SJCRH30 (cell line): Measurements from ENCODE around the gene GPHB5. TPM values are rescaled to one million over a fixed set of nuclear protein-coding genes. Genes with fewer than 3 reads are reported as not detected.
"Not testable (repeated sequence)": the region's sequence is repeated elsewhere in the genome, so short reads cannot be mapped to it uniquely, and the experiment has no call there.

Experiments
- DNase-seq, 2 experiments: peaks; one replicate each; pipeline ENCODE4 v3.0.0-alpha.2; 2015 to 2020
- H3K27ac ChIP-seq: fragments of 250-450 bp; sonication (Bioruptor Pico); 2 replicates; pipeline ENCODE4 v1.5.1; 2020; ENCODE audit warnings: mild to moderate bottlenecking, moderate library complexity
- H3K27me3 ChIP-seq: fragments of 250-450 bp; sonication (Bioruptor Pico); 2 replicates; pipeline ENCODE4 v1.5.1; 2020; ENCODE audit warnings: mild to moderate bottlenecking, moderate library complexity
- H3K36me3 ChIP-seq: fragments of 250-450 bp; sonication (Bioruptor Pico); 2 replicates; pipeline ENCODE4 v1.5.1; 2020; ENCODE audit warnings: mild to moderate bottlenecking, moderate library complexity
- H3K4me1 ChIP-seq: fragments of 250-450 bp; sonication (Bioruptor Pico); 2 replicates; pipeline ENCODE4 v1.5.1; 2020; ENCODE audit warnings: mild to moderate bottlenecking, moderate library complexity
- H3K4me3 ChIP-seq: fragments of 250-450 bp; sonication (Bioruptor Pico); 2 replicates; pipeline ENCODE4 v1.5.1; 2020; ENCODE audit warnings: mild to moderate bottlenecking, moderate library complexity
- H3K9me3 ChIP-seq: fragments of 250-450 bp; sonication (Bioruptor Pico); replicated peaks from 2 replicates; pipeline ENCODE4 v1.5.1; 2020; ENCODE audit warnings: mild to moderate bottlenecking, moderate library complexity
- total RNA-seq: library from RNA; depleted of rRNA; stranded (reverse); fragments of >200 nt; shearing (Covaris generic); gene quantifications from 2 replicates; pipeline ENCODE4 v1.2.3, GENCODE V29; 2014

Gene GPHB5
- total RNA-seq, 1 experiment from 2014 or later, result not detected

- H3K27me3 ChIP-seq, H3K4me1 ChIP-seq, H3K27ac ChIP-seq, H3K36me3 ChIP-seq, H3K4me3 ChIP-seq, H3K9me3 ChIP-seq, DNase-seq: not testable (repeated sequence)
Observed at GRCh38 chr14:63304429-63304828, 14.3 kb downstream of the GPHB5 start.

- no peaks in the 10 kb centered on the region for H3K36me3 ChIP-seq
- H3K9me3 ChIP-seq, result no peaks in the 10 kb centered on the region
- H3K4me1 ChIP-seq, result peaks cover 7% of the 10 kb centered on the region; the same call in 1 of the 2 replicates
- no peak for DNase-seq
- H3K27ac ChIP-seq, result no peak overlapping the region
- H3K4me3 ChIP-seq, result no peak overlapping the region
- H3K27me3 ChIP-seq, result no peaks in the 10 kb centered on the region
Observed at GRCh38 chr14:63301891-63302534, 16.7 kb downstream of the GPHB5 start.

- Histone ChIP-seq H3K4me3 (no peak overlapping the region), H3K36me3 (no peaks in the 10 kb centered on the region), H3K9me3 (no peaks in the 10 kb centered on the region), H3K4me1 (peaks cover 7% of the 10 kb centered on the region; the same call in 1 of the 2 replicates), H3K27ac (no peak overlapping the region), H3K27me3 (no peaks in the 10 kb centered on the region)
- no peak for DNase-seq
Observed at GRCh38 chr14:63300854-63301253, 17.9 kb downstream of the GPHB5 start.

- Histone ChIP-seq H3K4me1 (peaks cover 7% of the 10 kb centered on the region; the same call in 1 of the 2 replicates), H3K9me3 (no peaks in the 10 kb centered on the region), H3K4me3 (no peak overlapping the region), H3K27me3 (no peaks in the 10 kb centered on the region), H3K36me3 (no peaks in the 10 kb centered on the region), H3K27ac (peak overlapping the region; percentile 13; the same call in 1 of the 2 replicates)
- DNase-seq, result peak; percentile 33 to 59
Observed at GRCh38 chr14:63299351-63300110, 19.2 kb downstream of the GPHB5 start.

GRCh38 chr14:63297372-63298063 is 21.2 kb downstream of the GPHB5 start:
- Histone ChIP-seq H3K4me3 (no peak overlapping the region), H3K36me3 (no peaks in the 10 kb centered on the region), H3K27me3 (no peaks in the 10 kb centered on the region), H3K9me3 (no peaks in the 10 kb centered on the region), H3K4me1 (peaks cover 7% of the 10 kb centered on the region; the same call in 1 of the 2 replicates), H3K27ac (no peak overlapping the region)
- no peak for DNase-seq

GRCh38 chr14:63296060-63296563 is 22.6 kb downstream of the GPHB5 start:
- no peaks in the 10 kb centered on the region for H3K27me3 ChIP-seq
- H3K9me3 ChIP-seq, result no peaks in the 10 kb centered on the region
- DNase-seq, result no peak
- H3K4me3 ChIP-seq, result no peak overlapping the region
- peaks cover 7% of the 10 kb centered on the region; the same call in 1 of the 2 replicates for H3K4me1 ChIP-seq
- H3K27ac ChIP-seq, result no peak overlapping the region
- no peaks in the 10 kb centered on the region; the same call in 1 of the 2 replicates for H3K36me3 ChIP-seq

- no peak for DNase-seq
- Histone ChIP-seq H3K9me3 (no peaks in the 10 kb centered on the region), H3K36me3 (no peaks in the 10 kb centered on the region; the same call in 1 of the 2 replicates), H3K4me1 (peaks cover 7% of the 10 kb centered on the region; the same call in 1 of the 2 replicates), H3K27ac (no peak overlapping the region), H3K4me3 (no peak overlapping the region), H3K27me3 (no peaks in the 10 kb centered on the region)
Observed at GRCh38 chr14:63295231-63295685, 23.5 kb downstream of the GPHB5 start.

GRCh38 chr14:63292805-63293204 is 25.9 kb downstream of the GPHB5 start:
- no peak overlapping the region for H3K27ac ChIP-seq
- H3K27me3 ChIP-seq, result no peaks in the 10 kb centered on the region
- no peaks in the 10 kb centered on the region for H3K4me1 ChIP-seq
- H3K4me3 ChIP-seq, result no peak overlapping the region
- no peak for DNase-seq
- H3K36me3 ChIP-seq, result no peaks in the 10 kb centered on the region; the same call in 1 of the 2 replicates
- H3K9me3 ChIP-seq, result no peaks in the 10 kb centered on the region

GRCh38 chr14:63290741-63291430 is 27.8 kb downstream of the GPHB5 start:
- H3K9me3 ChIP-seq, result no peaks in the 10 kb centered on the region
- H3K27me3 ChIP-seq, result no peaks in the 10 kb centered on the region
- H3K27ac ChIP-seq, result no peak overlapping the region
- H3K4me3 ChIP-seq, result no peak overlapping the region
- H3K36me3 ChIP-seq, result no peaks in the 10 kb centered on the region; the same call in 1 of the 2 replicates
- H3K4me1 ChIP-seq, result no peaks in the 10 kb centered on the region
- no peak for DNase-seq

GRCh38 chr14:63288853-63289252 is 29.9 kb downstream of the GPHB5 start:
- no peak overlapping the region for H3K4me3 ChIP-seq
- DNase-seq, result no peak
- H3K4me1 ChIP-seq, result no peaks in the 10 kb centered on the region
- H3K36me3 ChIP-seq, result no peaks in the 10 kb centered on the region; the same call in 1 of the 2 replicates
- no peaks in the 10 kb centered on the region for H3K9me3 ChIP-seq
- no peaks in the 10 kb centered on the region for H3K27me3 ChIP-seq
- no peak overlapping the region for H3K27ac ChIP-seq

GRCh38 chr14:63287666-63288483 is 30.9 kb downstream of the GPHB5 start:
- H3K27me3 ChIP-seq, result no peaks in the 10 kb centered on the region
- H3K27ac ChIP-seq, result no peak overlapping the region
- H3K4me1 ChIP-seq, result no peaks in the 10 kb centered on the region
- H3K36me3 ChIP-seq, result no peaks in the 10 kb centered on the region; the same call in 1 of the 2 replicates
- no peak for DNase-seq
- H3K9me3 ChIP-seq, result no peaks in the 10 kb centered on the region
- H3K4me3 ChIP-seq, result no peak overlapping the region

GRCh38 chr14:63286071-63286470 is 32.7 kb downstream of the GPHB5 start:
- Histone ChIP-seq H3K4me1 (no peaks in the 10 kb centered on the region), H3K36me3 (0 out of 2 replicates have a peak, but pooled peaks cover 2% of the 10 kb centered on the region), H3K27ac (no peak overlapping the region), H3K27me3 (no peaks in the 10 kb centered on the region), H3K4me3 (no peak overlapping the region), H3K9me3 (no peaks in the 10 kb centered on the region)
- DNase-seq, result no peak

GRCh38 chr14:63283884-63284248 is 34.9 kb downstream of the GPHB5 start:
- Histone ChIP-seq H3K4me3 (no peak overlapping the region), H3K4me1 (no peaks in the 10 kb centered on the region), H3K36me3 (0 out of 2 replicates have a peak, but pooled peaks cover 2% of the 10 kb centered on the region), H3K27me3 (no peaks in the 10 kb centered on the region), H3K9me3 (no peaks in the 10 kb centered on the region), H3K27ac (no peak overlapping the region)
- no peak for DNase-seq
